Osteoblast (primary cell): ENCODE data around the gene IP6K2. TPM values are rescaled to one million over a fixed set of nuclear protein-coding genes. Genes with fewer than 3 reads are reported as not detected.

Source experiments
- DNase-seq: peaks from one replicate; pipeline ENCODE4 v3.0.0; 2011; ENCODE audit warnings: low spot score, mixed read lengths; ENCODE audit not compliant: insufficient read length; ENCODE audit errors: missing footprints
- H2AFZ ChIP-seq: 2 replicates; pipeline ENCODE4 v1.6.0; 2011; ENCODE audit warnings: mild to moderate bottlenecking, low read length
- H3K27ac ChIP-seq: 2 replicates; pipeline ENCODE4 v1.5.1; 2011; ENCODE audit warnings: mild to moderate bottlenecking, low read depth, low read length, moderate library complexity
- H3K27me3 ChIP-seq: 2 replicates; pipeline ENCODE4 v1.6.0; 2012; ENCODE audit warnings: mild to moderate bottlenecking, control low read depth, inconsistent platforms, low read length, moderate library complexity; ENCODE audit not compliant: insufficient read depth
- H3K36me3 ChIP-seq: 2 replicates; pipeline ENCODE4 v1.5.1; 2011; ENCODE audit warnings: mild to moderate bottlenecking, low read length, control low read depth, moderate library complexity; ENCODE audit not compliant: insufficient read depth
- H3K4me1 ChIP-seq: 2 replicates; pipeline ENCODE4 v1.5.1; 2011; ENCODE audit warnings: mild to moderate bottlenecking, low read length, control low read depth, moderate library complexity; ENCODE audit not compliant: insufficient read depth
- H3K4me2 ChIP-seq: 2 replicates; pipeline ENCODE4 v1.6.0; 2011; ENCODE audit warnings: mild to moderate bottlenecking, low read length; ENCODE audit not compliant: insufficient read depth
- H3K4me3 ChIP-seq: fragments of 200-600 bp; sonication (generic); 3 replicates; pipeline ENCODE4 v1.5.1; 2012; ENCODE audit warnings: mild to moderate bottlenecking, low read length, inconsistent platforms; ENCODE audit not compliant: insufficient read depth
- H3K79me2 ChIP-seq: 2 replicates; pipeline ENCODE4 v1.6.0; 2012; ENCODE audit warnings: mild to moderate bottlenecking, low read length, control low read depth, inconsistent platforms; ENCODE audit not compliant: insufficient read depth
- H3K9me3 ChIP-seq: 2 replicates; pipeline ENCODE4 v1.5.1; 2011; ENCODE audit warnings: low read depth, low read length, control low read depth
- H4K20me1 ChIP-seq: 2 replicates; pipeline ENCODE4 v1.6.0; 2012; ENCODE audit warnings: mild to moderate bottlenecking, low read length, control low read depth; ENCODE audit not compliant: insufficient read depth
- total RNA-seq: library from RNA; depleted of rRNA; stranded (reverse); fragments of >200 nt; gene quantifications from 2 replicates; pipeline ENCODE4 v1.2.3, GENCODE V29; 2012
- TF ChIP-seq, protein P1 (sequence below): IDR thresholded peaks from 2 replicates; pipeline ENCODE4 v1.5.1; 2011; ENCODE audit warnings: mild to moderate bottlenecking, low read depth, low read length, moderate library complexity; ENCODE audit errors: extremely low read depth

Gene IP6K2
- total RNA-seq, 1 donor = 44.9 TPM

DNA sequence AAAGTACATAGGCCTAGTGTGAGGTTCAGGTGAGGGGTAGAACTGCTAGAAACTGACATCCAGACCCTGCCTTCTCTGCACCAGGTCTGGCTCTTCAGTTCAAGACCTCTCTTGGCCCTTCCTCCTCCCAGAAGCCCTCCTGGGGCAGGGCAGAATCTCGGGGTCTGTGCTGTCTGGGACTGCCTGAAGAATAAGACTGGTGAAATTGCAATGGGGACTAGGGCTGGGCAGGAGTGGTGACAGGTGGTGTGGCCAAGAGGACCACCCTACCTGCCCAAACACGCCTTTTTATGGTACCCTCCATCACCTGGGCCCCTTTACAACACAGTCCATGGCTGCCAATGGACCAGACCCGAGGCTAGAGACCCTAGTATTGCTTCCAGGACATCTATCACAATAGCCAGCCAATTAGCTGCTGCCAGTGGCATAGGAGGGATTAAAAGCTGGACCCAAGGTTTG lies 29.8 kb downstream of the IP6K2 start:
- Histone ChIP-seq H3K79me2 (peaks cover 44% of the 10 kb centered on the region), H3K36me3 (peaks cover 49% of the 10 kb centered on the region), H3K4me1 (peaks cover 21% of the 10 kb centered on the region), H3K9me3 (no peaks in the 10 kb centered on the region), H3K27me3 (no peaks in the 10 kb centered on the region), H3K4me3 (no peak overlapping the region), H4K20me1 (peaks cover 24% of the 10 kb centered on the region), H2AFZ (no peak overlapping the region), H3K4me2 (no peak overlapping the region), H3K27ac (no peak overlapping the region)
- no peak for DNase-seq
- TF ChIP-seq, protein P1, sequence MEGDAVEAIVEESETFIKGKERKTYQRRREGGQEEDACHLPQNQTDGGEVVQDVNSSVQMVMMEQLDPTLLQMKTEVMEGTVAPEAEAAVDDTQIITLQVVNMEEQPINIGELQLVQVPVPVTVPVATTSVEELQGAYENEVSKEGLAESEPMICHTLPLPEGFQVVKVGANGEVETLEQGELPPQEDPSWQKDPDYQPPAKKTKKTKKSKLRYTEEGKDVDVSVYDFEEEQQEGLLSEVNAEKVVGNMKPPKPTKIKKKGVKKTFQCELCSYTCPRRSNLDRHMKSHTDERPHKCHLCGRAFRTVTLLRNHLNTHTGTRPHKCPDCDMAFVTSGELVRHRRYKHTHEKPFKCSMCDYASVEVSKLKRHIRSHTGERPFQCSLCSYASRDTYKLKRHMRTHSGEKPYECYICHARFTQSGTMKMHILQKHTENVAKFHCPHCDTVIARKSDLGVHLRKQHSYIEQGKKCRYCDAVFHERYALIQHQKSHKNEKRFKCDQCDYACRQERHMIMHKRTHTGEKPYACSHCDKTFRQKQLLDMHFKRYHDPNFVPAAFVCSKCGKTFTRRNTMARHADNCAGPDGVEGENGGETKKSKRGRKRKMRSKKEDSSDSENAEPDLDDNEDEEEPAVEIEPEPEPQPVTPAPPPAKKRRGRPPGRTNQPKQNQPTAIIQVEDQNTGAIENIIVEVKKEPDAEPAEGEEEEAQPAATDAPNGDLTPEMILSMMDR = no peak

DNA sequence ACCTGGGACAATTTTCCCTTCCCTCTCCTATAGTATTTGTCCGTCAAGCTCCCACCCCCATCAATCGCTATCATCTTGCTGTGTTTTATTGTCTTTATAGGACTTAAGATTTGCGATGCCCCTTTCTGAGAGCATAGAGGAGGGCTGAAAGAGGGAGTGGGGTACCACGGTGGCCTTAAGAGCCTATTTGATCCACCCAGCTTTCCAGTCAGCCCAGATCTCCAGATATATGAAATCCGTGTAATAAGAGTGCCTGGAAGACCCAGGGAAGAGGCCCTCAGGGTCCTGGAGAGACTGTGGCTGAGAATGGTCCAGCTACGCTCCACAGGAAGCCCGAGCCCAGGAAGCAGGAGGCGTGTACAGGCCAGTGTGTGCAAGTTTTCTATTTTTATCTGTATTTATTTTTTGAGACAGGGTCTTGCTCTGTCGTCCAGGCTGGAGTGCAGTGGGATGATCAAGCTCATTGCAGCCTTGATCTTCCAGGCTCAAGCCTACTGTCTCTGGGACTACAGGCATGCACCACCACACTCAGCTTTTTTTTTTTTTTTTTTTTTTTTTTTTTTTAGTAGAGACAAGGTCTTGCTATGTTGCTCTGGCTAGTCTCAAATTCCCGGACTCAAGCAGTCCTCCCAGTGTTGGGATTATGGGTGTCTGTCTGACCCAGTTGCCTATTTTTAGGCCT lies 30.3 kb downstream of the IP6K2 start:
- Histone ChIP-seq H3K4me3 (peak overlapping the region; percentile 96), H3K79me2 (peaks cover 39% of the 10 kb centered on the region), H3K9me3 (no peaks in the 10 kb centered on the region), H3K4me2 (peak overlapping the region; percentile 99), H3K27ac (no peak overlapping the region), H4K20me1 (peaks cover 21% of the 10 kb centered on the region), H3K27me3 (no peaks in the 10 kb centered on the region), H3K36me3 (peaks cover 50% of the 10 kb centered on the region), H3K4me1 (peaks cover 21% of the 10 kb centered on the region), H2AFZ (no peak overlapping the region)
- TF ChIP-seq, protein P1 = no peak
- peak; percentile 85 for DNase-seq

DNA sequence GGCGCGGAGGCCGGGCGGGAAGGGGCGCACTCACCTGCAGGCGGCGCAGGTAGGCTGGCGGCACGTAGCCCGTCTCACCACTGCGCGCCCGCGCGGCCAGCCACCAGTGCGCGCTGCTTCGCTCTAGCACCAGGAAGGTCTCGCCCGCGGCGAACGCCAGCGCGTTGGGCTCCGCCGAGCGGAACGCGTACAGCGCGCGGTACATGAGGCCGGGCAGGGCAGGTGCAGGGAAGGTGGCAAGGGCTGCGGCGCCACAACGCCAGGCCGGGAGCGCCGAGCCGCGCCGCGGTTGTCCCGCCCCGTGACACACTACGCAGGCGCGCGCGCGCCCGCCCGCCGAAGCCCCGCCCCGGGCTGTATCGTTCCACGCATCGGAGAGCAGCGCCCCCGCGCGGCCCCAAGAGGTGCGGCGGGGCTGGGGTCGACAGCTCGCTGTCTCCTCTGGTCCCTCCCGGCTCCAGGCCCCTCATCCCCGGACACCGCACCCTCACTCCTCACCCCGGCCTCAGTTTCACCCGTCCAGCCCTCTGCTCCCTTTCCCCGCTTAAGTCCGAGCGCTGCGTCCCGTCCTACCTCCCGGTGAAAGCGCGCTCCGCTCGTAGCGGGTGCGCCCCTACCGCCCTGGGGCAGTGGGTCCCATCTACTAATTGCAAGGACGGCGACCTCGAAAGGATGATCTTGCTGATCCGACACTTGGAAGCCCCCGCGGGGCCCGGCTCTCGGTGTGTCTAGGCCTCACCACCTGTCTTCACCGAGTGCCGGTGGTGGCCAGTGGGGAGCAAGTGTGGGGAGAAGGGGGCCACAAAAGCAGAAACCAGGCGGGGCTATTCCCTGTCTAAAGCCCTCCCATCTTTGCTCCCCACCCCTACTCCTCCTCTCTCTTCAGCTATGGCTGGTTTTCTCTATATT lies 31.2 kb downstream of the IP6K2 start, which contains the start of gene NCKIPSD:
NCKIPSD (minus strand) TSS at position 313 of the 909 bp plus-strand sequence; CDS start at position 205, 108 bp downstream.
- Histone ChIP-seq H4K20me1 (peaks cover 21% of the 10 kb centered on the region), H3K27me3 (no peaks in the 10 kb centered on the region), H3K4me1 (peaks cover 21% of the 10 kb centered on the region), H3K79me2 (peaks cover 35% of the 10 kb centered on the region), H3K36me3 (peaks cover 51% of the 10 kb centered on the region), H3K4me3 (peak within 1 kb of the TSS; percentile 96), H3K9me3 (no peaks in the 10 kb centered on the region), H3K4me2 (peak within 1 kb of the TSS; percentile 99), H2AFZ (peak within 1 kb of the TSS; percentile 80), H3K27ac (peak within 1 kb of the TSS; percentile 60)
- TF ChIP-seq, protein P1 = peak; percentile 65
- peak; percentile 99 for DNase-seq

DNA sequence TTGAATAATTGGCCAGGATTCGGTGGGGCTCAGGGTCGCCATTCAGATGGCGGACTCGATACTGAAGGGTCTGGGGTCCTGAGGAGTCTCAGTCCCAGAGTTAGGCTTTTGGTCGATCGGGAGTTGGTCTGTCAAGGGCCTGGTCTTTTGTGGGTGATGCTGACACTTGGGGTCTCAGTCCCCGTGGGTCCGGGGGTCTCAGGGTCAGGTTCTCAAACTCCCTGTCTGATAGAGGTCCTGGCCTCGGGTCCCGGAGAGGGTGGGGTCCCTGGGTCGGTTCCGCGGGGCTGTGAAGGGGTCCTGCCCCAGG lies 31.8 kb downstream of the IP6K2 start:
- TF ChIP-seq, protein P1 = no peak
- peak overlapping the region; percentile 99 for H3K4me2 ChIP-seq
- H3K27ac ChIP-seq = peak overlapping the region; percentile 60

More for the DNA sequence above, 31.8 kb downstream of the IP6K2 start:
- H3K4me3 ChIP-seq = peak overlapping the region; percentile 96
- peaks cover 21% of the 10 kb centered on the region for H4K20me1 ChIP-seq
- H3K27me3 ChIP-seq = no peaks in the 10 kb centered on the region
- H3K79me2 ChIP-seq = peaks cover 33% of the 10 kb centered on the region
- DNase-seq = no peak
- peak overlapping the region; percentile 80 for H2AFZ ChIP-seq
- H3K9me3 ChIP-seq = no peaks in the 10 kb centered on the region
- peaks cover 21% of the 10 kb centered on the region for H3K4me1 ChIP-seq
- peaks cover 52% of the 10 kb centered on the region for H3K36me3 ChIP-seq
